ENCODE measurements around the gene POU3F2.

POU3F2 gene

DNA sequence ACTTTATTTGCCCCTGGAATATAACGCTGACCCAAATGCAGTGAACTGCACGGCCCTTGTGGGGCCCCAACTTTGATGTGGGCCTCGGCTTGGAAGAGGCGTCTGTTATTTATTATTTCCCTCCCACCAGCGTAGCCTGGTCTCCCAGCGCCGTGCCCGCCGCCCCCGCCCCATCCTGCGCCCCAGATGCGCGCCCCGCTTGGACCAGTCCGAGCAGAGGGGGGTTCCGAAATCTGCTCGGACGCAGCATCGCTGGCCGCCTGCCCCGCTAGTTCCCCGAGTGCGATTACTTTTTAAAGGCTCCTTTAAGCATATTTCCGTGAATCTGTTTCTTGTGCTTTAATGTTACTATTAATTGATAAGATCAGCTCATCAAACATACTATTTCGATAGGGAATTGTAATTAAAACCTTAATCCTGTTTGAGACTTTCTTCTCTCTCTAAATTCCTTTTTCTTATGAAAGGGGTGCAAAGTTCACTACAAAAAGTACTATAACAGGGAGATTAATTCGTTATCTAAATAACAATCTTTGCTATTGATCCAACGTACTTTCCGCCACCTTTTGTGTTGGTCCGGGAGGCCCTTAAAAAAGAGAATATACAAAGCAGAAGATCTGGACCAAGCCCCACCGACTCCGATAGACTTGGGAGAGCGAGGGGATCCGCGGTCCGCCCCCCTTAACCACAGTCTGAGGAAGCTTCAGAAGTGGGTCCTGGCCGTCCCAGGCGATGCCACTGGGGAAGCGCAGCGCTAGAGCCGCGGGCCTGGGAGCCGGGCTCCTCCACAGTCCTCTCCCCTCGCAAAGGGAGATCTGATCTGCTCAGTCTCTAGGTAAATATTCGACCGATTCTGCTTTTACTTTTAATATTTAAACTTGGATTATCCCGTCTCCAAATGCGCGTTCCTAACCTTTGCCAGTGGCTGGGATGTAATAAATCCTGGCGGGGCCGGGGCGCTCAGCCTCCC, 10.2 kb downstream of the POU3F2 start:
- DNase-seq (ENCODE audit: low read depth): no peak

DNA sequence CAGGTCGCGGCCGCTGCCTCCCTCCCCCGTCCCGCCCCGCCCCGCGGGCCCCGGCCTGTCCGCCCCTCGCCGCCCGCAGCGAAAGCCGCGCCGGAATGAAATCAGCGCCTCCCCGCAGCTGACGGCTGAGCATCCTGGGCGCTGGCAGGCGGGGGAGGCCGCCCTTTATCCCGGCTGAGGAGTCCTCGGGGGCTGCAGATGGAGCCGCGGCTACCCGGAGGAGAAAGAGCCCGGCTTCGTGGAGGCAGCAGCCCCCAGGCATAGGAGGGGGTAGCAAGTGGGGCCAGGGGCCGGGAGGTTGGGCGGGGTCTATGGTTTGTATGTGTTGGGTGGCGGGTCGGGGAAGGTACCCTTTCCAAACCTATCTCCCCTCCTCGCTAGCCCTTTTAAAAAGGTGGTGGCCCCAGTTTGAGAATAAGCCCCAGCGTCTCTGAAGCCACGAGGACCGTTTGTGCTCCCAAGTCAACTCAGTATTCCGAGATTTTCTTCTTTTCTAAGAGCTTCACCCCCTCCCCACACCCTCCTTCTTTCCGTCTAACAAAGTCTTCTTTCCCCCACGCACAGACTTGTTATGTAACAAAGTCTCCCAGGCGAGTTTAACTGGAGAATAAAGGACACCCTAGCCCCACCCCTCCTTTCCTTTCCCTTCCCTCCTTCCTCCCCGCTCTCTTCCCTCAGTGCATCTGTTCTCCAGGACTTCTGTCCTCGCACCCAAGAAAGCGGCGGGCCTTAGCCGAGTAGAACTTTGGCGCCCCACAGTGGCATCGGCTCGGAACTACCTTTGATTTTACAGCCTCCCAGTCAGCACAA, 11.0 kb downstream of the POU3F2 start:
- DNase-seq (ENCODE audit: low read depth): no peak

DNA sequence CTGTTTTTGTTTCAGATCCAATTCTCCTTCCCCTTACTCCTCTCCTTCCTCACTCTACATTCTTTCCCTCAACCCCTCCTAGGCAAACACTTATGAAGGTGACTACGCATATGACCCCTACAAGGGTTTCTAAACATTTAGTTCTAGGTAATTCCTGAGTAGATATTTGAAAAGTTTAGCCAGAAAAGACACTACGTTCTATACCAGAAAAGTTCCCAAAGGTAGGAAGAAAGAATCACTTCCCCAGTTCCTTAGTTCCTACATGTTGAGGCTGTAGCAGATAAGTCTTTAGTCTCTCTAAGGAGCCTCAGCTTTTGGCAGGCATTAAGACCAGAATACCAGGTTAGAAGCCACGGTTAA, 11.6 kb downstream of the POU3F2 start:
- no peak for DNase-seq (ENCODE audit: low read depth)

DNA sequence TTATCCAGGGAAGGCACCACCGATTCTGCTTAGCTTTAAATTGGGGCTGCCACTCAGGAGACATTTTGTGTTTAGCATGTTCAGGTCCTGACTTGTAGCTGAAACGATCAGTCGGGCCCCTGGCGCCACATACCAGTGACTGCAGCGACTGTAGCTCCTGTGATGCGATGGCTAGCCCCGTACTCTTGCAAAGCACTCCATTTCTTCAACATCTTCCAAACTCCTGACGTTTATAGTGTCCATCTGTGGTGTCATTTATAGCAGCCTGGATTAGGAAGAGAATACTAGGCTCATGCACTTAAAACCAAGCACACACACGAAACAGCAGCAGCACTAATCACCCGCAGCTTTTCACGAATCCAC, 13.0 kb downstream of the POU3F2 start:
- no peak for DNase-seq (ENCODE audit: low read depth)

DNA sequence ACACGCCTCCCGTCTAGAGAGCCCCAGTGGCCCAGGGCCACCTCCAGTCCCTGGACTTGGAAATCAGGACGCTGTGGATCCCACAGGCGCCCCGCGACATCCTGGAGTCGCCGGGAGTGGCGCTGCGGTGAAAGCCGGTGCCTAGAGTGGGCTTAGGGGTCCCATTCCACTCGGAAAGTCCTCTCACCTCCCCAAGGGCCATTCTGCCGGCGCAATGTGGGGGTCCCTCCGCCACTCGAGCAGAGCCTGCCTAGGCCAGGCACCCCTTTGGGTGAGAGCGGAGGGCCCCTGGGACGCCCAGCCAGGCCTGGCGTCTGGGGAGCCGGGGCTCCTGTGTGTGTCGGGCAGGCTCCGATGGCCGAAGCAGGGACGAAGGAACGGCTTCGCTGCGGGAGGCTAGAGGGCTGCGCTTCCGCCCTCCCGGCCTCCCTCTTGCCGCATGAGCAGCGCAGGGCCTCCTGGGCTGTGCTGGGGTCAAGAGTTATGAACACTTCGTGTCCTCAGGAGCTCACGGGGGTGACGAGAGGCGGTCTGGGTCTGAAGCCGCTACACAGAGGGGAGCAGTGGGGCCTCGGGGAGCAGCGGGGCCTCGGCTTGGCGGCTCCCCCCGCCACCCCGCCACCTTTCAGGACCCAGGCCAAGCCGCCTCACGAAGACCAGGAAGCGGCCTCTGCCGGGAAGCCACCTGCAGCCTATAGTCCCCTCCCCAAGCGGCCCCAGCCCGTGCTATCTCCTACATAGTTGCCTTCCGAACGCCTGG, 13.6 kb downstream of the POU3F2 start:
- DNase-seq (ENCODE audit: low read depth): no peak

DNA sequence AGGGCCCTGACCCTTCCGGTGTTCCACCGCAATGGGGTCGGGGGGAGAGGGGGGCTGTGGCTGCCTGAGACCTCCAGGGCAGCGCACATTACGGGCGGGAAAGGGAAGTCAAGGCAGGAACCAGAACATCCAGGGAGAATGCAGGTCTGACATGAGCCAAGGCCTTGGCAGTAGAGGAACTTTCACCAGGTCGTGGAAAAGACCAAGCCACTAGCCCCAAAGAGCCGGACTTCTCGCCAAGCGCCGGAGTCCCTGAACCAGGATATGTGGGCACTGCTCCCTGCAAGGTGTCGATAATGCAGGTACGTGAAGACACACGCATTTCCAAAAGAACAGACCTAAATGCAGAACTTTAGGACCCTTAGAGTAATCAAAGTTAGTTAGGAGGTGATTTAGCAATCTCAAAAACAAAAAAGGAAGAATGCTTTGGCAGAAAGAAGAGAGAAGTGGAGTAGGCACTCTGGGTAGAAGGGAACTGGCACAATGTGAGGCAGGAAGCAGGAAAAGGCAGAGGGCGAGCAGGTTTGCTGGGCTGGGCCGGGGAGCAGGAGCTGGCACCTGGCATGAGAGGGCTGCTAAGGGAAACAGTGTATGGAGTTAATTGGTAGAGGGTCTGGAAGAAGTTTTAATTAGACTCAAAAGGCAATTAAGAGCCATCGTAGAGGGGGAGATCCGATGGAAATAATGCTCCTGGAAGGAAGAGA, 14.3 kb downstream of the POU3F2 start:
- no peak for DNase-seq (ENCODE audit: low read depth)

DNA sequence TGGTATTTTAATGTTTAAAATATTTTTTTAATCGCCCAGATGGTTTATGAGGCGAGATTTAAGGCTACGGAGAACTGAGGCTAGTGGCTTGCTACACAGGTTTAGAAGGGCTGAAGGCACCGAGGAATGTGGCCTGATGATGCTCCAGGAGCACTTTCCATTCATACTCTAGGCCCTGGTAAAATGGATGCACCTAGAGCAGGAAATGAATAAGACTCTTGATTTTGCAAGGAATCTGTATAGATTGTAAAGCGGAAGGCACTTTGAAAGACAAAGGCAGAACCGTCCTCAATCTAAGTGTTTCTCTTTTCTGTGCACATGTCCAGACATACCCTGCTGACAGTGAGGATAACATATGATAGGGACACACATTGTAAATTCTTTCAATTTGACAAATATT, 30.1 kb downstream of the POU3F2 start:
- DNase-seq (ENCODE audit: low read depth): no peak

DNA sequence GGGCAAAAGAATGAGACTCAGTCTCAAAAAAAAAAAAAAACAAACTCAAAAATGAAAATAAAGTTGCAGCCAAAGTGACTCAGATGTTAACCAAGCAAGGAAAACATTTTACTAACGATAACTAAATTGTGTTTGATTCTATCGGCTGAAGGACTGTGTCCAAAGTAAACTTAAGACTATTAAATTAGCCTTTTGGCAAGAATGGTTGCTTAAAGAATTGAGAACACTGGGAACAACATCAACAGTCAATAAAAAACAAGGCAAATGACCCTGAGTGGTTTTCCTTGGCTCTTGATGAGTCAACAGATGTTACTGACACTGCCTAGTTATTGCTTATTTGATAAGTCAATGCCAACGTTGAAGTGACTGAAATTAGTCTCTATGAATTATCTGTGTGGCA, 36.7 kb downstream of the POU3F2 start:
- DNase-seq (ENCODE audit: low read depth): no peak

DNA sequence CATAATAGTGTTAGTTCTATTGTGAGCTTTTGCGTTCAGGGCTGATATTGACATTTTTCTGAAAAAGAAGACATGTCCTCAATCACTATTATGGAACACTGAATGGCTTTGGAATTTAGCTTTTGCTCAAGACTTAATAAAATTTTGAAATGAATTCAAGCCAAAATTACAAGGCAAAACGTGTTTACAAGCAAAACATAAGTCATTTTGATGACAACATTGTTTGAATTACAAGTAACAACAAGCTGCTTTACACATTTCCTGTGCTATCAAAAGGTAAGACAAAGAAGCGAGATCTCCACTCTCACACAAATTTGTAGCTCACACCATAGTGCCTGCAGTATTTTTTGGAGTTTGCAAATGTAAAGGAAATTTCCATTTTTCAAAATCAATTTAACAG, 37.4 kb downstream of the POU3F2 start:
- DNase-seq (ENCODE audit: low read depth): no peak

DNA sequence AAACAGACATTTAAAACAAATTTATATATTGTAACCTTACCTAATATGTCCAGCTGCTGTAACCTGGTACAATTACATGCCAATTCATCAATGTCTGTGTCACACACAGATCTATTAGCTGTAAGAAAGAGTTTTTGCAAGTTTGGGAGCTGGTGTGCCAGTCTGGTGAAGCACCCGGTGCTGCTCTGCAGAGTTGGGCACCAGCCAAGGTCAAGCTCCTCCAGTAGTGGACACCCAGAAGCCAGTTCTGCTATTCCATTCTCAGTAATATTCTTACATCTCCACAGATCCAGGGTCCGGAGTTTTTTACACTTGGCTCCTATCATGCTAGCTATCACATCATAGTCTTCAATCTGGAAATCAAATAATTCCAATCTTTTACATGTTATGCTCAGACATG, 41.0 kb downstream of the POU3F2 start:
- DNase-seq (ENCODE audit: low read depth): no peak

DNA sequence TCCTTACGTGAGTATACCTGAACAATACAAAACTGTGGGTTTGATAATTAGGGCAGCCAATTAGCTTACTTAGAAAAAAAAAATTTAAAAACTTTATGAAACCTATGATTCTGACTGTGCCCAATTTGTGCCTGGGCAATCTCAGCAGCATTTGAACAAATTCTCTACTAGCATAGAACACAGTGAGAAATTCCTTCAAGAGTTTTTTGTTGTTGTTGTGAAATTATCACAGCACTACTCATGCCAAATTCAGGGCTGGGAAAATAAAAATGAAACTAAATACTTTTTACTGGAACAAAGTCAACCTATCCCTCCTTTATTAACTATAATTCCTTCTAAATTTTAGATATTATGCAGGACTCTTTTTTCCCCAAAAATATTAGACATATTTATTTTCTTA, 42.9 kb downstream of the POU3F2 start:
- DNase-seq (ENCODE audit: low read depth): no peak

DNA sequence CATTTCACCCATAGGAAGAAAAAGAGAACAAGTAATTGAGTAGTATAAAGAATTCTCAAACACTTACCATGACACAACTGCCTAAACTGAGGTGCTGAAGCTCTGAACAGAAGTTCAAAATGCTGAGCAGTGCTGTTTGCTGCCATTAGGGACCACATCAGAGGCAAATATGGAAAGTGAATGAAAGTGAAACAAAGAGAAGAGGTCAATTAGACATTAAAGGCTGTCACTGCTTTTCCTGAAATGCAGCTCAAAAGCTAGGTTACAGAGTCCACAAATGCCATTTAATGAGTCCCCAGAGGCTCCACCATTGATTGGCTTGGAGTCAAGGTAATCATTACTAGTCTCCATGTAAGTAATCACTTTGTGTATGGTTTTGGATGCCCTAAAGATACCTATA, 46.1 kb downstream of the POU3F2 start:
- no peak for DNase-seq (ENCODE audit: low read depth)

DNA sequence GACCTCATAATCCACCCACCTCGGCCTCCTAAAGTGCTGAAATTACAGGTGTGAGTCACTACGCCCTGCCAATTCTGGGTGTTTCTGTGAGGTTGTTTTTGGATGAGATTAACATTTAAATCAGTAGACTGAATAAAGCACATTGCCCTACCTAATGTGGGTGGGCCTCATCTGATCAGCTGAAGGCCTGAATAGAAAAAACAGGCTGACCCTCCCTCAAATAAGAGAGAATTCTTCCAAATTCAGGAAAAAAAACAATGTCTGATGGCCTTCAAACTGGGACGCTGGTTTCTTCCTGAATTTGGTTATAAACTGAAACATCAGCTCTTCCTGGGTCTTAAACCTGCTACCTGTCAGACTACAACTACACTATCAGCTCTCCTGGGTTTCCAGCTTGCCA, 51.0 kb downstream of the POU3F2 start:
- DNase-seq (ENCODE audit: low read depth): no peak

DNA sequence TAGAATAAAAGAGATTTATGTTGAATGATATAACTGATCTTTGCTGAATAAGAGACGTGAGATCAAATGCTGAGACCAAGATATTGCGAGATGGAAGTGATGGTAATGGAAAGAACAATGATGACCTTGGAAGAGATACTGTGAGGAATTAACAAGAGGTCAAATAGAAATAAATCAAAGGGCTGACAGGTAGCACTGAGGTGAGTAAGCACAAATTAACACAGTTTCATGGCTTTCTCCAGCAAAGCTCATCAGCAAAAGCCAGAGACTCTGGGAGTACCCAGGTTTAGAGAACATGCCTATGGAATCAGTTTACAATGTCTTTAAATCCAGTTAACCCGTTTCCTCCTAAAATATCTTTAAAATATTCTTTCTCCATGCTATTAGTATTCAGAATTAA, 53.3 kb downstream of the POU3F2 start:
- DNase-seq (ENCODE audit: low read depth): no peak

All from stimulated activated CD8-positive, alpha-beta memory T cell treated with anti-CD3 and anti-CD28 coated beads, Interleukin-12 subunit alpha, Interleukin-12 subunit beta, amount 100 ng/mL, for 4 hours (primary cell).